MM.1S (cell line): ENCODE data around the gene PTPRN2.

Source experiments
- DNase-seq: peaks from one replicate; pipeline ENCODE4 v3.0.0-alpha.2; 2015
- H2AFZ ChIP-seq: fragments of 300-600 bp; sonication (generic); 2 replicates; pipeline ENCODE4 v1.6.0; 2016; ENCODE audit warnings: antibody characterized with exemption, low read length
- H3F3A ChIP-seq: fragments of 300-600 bp; sonication (generic); 2 replicates; pipeline ENCODE4 v1.6.1; 2016; ENCODE audit warnings: mild to moderate bottlenecking, antibody characterized with exemption, low read length, moderate library complexity, mixed read lengths; ENCODE audit not compliant: insufficient read depth
- H3K27ac ChIP-seq: fragments of 300-600 bp; sonication (generic); 2 replicates; pipeline ENCODE4 v1.5.1; 2016; ENCODE audit warnings: mild to moderate bottlenecking, low read length
- H3K27me3 ChIP-seq: fragments of 300-600 bp; sonication (generic); replicated peaks from 2 replicates; pipeline ENCODE4 v1.6.0; 2016; ENCODE audit warnings: low read length; ENCODE audit not compliant: insufficient read depth
- H3K36me3 ChIP-seq: fragments of 300-600 bp; sonication (generic); replicated peaks from 2 replicates; pipeline ENCODE4 v1.6.1; 2016; ENCODE audit warnings: mild to moderate bottlenecking, low read length, mixed read lengths; ENCODE audit not compliant: insufficient read depth
- H3K4me1 ChIP-seq: fragments of 300-600 bp; sonication (generic); 2 replicates; pipeline ENCODE4 v1.6.1; 2016; ENCODE audit warnings: low read length, mixed read lengths
- H3K4me2 ChIP-seq: fragments of 300-600 bp; sonication (generic); 2 replicates; pipeline ENCODE4 v1.6.0; 2016; ENCODE audit warnings: low read depth, low read length
- H3K4me3 ChIP-seq: fragments of 300-600 bp; sonication (generic); 2 replicates; pipeline ENCODE4 v1.5.1; 2016; ENCODE audit warnings: low read length, mixed read lengths
- H3K79me2 ChIP-seq: fragments of 300-600 bp; sonication (generic); 2 replicates; pipeline ENCODE4 v1.6.1; 2016; ENCODE audit warnings: mixed run types, low read length, mixed read lengths
- H3K9ac ChIP-seq: fragments of 300-600 bp; sonication (generic); 2 replicates; pipeline ENCODE4 v1.6.1; 2016; ENCODE audit warnings: low read length, mixed read lengths
- H3K9me2 ChIP-seq: fragments of 300-600 bp; sonication (generic); replicated peaks from 2 replicates; pipeline ENCODE4 v1.6.1; 2016; ENCODE audit warnings: mild to moderate bottlenecking, low read length, mixed read lengths; ENCODE audit not compliant: insufficient read depth
- H3K9me3 ChIP-seq: fragments of 300-600 bp; sonication (generic); replicated peaks from 2 replicates; pipeline ENCODE4 v1.6.1; 2016; ENCODE audit warnings: mild to moderate bottlenecking, low read length, mixed read lengths; ENCODE audit not compliant: insufficient read depth
- H4K20me1 ChIP-seq: fragments of 300-600 bp; sonication (generic); 2 replicates; pipeline ENCODE4 v1.6.1; 2016; ENCODE audit warnings: mild to moderate bottlenecking, low read length, moderate library complexity, mixed read lengths; ENCODE audit not compliant: insufficient read depth
- EZH2 ChIP-seq: fragments of 300-600 bp; sonication (generic); optimal IDR thresholded peaks from 2 replicates; pipeline ENCODE3; 2017; ENCODE audit warnings: low read depth, mild to moderate bottlenecking, antibody characterized with exemption, low read length, mixed read lengths
- EZH2phosphoT487 ChIP-seq: fragments of 300-600 bp; sonication (generic); IDR thresholded peaks from 2 replicates; pipeline ENCODE4 v1.6.1; 2018; ENCODE audit warnings: antibody characterized with exemption, low read length
- TF ChIP-seq, protein P1 (sequence below): fragments of 300-600 bp; sonication (generic); IDR thresholded peaks from 2 replicates; pipeline ENCODE4 v1.5.1; 2016; ENCODE audit warnings: antibody characterized with exemption, low read length, mixed read lengths

The PTPRN2 gene

DNA sequence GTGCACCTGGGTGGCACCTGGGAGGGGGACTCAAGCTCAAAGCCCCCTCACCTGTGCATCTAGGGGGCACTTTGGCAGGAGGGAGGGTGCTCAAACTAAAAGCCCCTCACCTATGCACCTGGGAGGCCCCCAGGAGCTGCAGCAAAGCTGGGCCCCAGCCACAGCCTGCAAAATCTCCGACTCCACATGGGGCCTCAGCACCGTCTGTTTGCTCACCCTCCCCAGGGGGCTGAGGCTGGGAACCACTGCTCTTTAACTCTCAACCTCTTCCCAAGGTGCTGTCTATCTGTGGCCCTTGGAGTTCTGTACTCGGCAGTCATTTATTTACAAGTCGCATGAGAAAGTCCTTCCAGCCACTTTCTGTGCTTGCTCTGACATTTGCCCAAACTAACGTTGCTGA, 792.4 kb downstream of the PTPRN2 start:
- Histone ChIP-seq H3K4me1 (no peaks in the 10 kb centered on the region), H3K9me2 (no peaks in the 10 kb centered on the region), H3K27me3 (peaks cover 96% of the 10 kb centered on the region), H3K36me3 (no peaks in the 10 kb centered on the region), H3F3A (no peaks in the 10 kb centered on the region), H2AFZ (no peak overlapping the region), H3K9me3 (no peaks in the 10 kb centered on the region), H4K20me1 (no peaks in the 10 kb centered on the region), H3K4me3 (no peak overlapping the region), H3K79me2 (no peaks in the 10 kb centered on the region), H3K9ac (no peak overlapping the region), H3K4me2 (no peak overlapping the region), H3K27ac (no peak overlapping the region)
- DNase-seq = no peak
- no peak for TF ChIP-seq EZH2
- no peak for TF ChIP-seq EZH2phosphoT487
- TF ChIP-seq, protein P1, sequence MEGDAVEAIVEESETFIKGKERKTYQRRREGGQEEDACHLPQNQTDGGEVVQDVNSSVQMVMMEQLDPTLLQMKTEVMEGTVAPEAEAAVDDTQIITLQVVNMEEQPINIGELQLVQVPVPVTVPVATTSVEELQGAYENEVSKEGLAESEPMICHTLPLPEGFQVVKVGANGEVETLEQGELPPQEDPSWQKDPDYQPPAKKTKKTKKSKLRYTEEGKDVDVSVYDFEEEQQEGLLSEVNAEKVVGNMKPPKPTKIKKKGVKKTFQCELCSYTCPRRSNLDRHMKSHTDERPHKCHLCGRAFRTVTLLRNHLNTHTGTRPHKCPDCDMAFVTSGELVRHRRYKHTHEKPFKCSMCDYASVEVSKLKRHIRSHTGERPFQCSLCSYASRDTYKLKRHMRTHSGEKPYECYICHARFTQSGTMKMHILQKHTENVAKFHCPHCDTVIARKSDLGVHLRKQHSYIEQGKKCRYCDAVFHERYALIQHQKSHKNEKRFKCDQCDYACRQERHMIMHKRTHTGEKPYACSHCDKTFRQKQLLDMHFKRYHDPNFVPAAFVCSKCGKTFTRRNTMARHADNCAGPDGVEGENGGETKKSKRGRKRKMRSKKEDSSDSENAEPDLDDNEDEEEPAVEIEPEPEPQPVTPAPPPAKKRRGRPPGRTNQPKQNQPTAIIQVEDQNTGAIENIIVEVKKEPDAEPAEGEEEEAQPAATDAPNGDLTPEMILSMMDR = no peak

DNA sequence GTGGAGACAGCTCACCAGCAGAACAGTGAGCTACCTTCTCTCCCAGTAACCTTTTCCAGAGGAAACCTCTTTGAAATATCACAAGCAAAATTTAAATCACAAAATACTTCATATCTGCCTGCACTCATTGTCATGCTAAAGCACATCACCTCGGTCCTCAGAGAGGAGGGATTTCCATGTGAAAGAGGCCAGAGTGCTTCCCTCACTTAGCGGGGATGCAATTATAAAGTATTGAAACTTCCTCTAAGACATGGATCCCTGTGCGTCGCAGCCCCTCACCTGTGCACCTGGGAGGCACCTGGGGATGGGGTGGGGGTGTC, 792.9 kb downstream of the PTPRN2 start:
- peaks cover 96% of the 10 kb centered on the region for H3K27me3 ChIP-seq
- no peaks in the 10 kb centered on the region for H3K9me2 ChIP-seq
- no peak overlapping the region for H3K9ac ChIP-seq
- no peaks in the 10 kb centered on the region for H3F3A ChIP-seq
- H3K4me1 ChIP-seq = no peaks in the 10 kb centered on the region
- no peaks in the 10 kb centered on the region for H3K79me2 ChIP-seq
- no peak for DNase-seq
- TF ChIP-seq EZH2 (no peak), EZH2phosphoT487 (no peak)
- TF ChIP-seq, protein P1 = no peak
- H3K9me3 ChIP-seq = no peaks in the 10 kb centered on the region
- no peak overlapping the region for H2AFZ ChIP-seq
- no peak overlapping the region for H3K27ac ChIP-seq
- H3K4me3 ChIP-seq = no peak overlapping the region
- H3K36me3 ChIP-seq = no peaks in the 10 kb centered on the region
- H3K4me2 ChIP-seq = no peak overlapping the region
- no peaks in the 10 kb centered on the region for H4K20me1 ChIP-seq

DNA sequence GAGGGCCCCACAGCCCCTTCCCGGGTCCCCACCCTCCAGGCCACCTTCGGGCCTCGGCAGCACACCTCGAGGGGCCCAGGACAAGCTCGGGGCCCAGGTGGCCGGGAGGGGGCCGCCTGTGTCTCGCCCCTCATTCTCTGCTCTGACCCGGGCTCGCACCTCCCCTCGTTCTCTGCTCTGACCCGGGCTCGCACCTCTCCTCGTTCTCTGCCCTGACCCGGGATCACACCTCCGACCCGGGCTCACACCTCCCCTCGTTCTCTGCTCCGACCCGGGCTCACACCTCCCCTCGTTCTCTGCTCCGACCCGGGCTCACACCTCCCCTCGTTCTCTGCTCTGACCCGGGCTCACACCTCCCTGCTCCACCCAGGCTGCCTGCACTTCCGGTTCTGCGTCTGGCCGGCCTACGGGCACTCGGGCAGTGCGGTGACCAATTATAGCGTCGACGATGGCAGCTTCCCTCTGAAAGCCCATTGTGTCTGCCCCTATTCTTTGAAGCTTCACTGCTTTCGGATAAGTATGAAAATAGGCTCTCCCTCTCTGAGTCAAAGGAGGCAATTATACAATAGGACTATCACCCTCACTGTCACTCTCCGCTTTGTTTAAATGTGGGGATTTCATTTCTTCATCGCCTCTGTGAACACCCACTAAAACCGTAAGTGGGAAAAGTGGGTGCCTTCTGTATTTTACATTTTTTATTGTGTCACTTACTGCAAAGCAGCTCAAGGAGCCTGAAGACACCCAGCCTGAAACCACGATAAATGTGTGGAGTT, 793.5 kb downstream of the PTPRN2 start:
- TF ChIP-seq EZH2 (no peak), EZH2phosphoT487 (no peak)
- TF ChIP-seq, protein P1 = no peak
- H3K36me3 ChIP-seq = no peaks in the 10 kb centered on the region
- H3K4me3 ChIP-seq = no peak overlapping the region
- no peak overlapping the region for H3K27ac ChIP-seq
- H3K4me2 ChIP-seq = no peak overlapping the region
- no peak for DNase-seq
- no peaks in the 10 kb centered on the region for H3F3A ChIP-seq
- H4K20me1 ChIP-seq = no peaks in the 10 kb centered on the region
- no peaks in the 10 kb centered on the region for H3K79me2 ChIP-seq
- H3K4me1 ChIP-seq = no peaks in the 10 kb centered on the region
- H3K9me3 ChIP-seq = no peaks in the 10 kb centered on the region
- no peaks in the 10 kb centered on the region for H3K9me2 ChIP-seq
- H3K27me3 ChIP-seq = peaks cover 97% of the 10 kb centered on the region
- H2AFZ ChIP-seq = no peak overlapping the region
- no peak overlapping the region for H3K9ac ChIP-seq
